Astrocyte (in vitro differentiated cells and primary cell): Measurements from ENCODE around the gene SLCO2A1. TPM values are rescaled to one million over a fixed set of nuclear protein-coding genes. Genes with fewer than 3 reads are reported as not detected.

ENCODE experiments used
- DNase-seq: peaks from one replicate; pipeline ENCODE4 v3.0.0-alpha.2; 2010; ENCODE audit warnings: low read depth
- FAIRE-seq: peaks from 2 replicates; lab custom pipeline; 2011; peaks lifted over from hg19 to GRCh38; lab: Jason Lieb, UNC
- H2AFZ ChIP-seq: 2 replicates; pipeline ENCODE4 v1.6.0; 2012; ENCODE audit warnings: low read depth, low read length, inconsistent platforms
- H3K27ac ChIP-seq: 2 replicates; pipeline ENCODE4 v1.5.1; 2011; ENCODE audit warnings: low read depth, low read length, inconsistent platforms
- H3K27me3 ChIP-seq: 2 replicates; pipeline ENCODE4 v1.6.0; 2011; ENCODE audit warnings: low read length, inconsistent platforms; ENCODE audit not compliant: insufficient read depth
- H3K36me3 ChIP-seq: 2 replicates; pipeline ENCODE4 v1.5.1; 2011; ENCODE audit warnings: low read length, inconsistent platforms; ENCODE audit not compliant: insufficient read depth
- H3K4me1 ChIP-seq: 2 replicates; pipeline ENCODE4 v1.5.1; 2011; ENCODE audit warnings: low read length, inconsistent platforms; ENCODE audit not compliant: insufficient read depth
- H3K4me2 ChIP-seq: 2 replicates; pipeline ENCODE4 v1.6.0; 2012; ENCODE audit warnings: low read length, inconsistent platforms
- H3K4me3 ChIP-seq: 2 replicates; pipeline ENCODE4 v1.5.1; 2011; ENCODE audit warnings: low read depth, mild to moderate bottlenecking, low read length, inconsistent platforms; ENCODE audit not compliant: insufficient read depth
- H3K79me2 ChIP-seq: 2 replicates; pipeline ENCODE4 v1.6.0; 2012; ENCODE audit warnings: mild to moderate bottlenecking, low read length, inconsistent platforms; ENCODE audit not compliant: insufficient read depth
- H3K9ac ChIP-seq: 2 replicates; pipeline ENCODE4 v1.6.0; 2012; ENCODE audit warnings: mild to moderate bottlenecking, low read length, inconsistent platforms
- H3K9me3 ChIP-seq: 2 replicates; pipeline ENCODE4 v1.5.1; 2012; ENCODE audit warnings: low read depth, mild to moderate bottlenecking, low read length, inconsistent platforms; ENCODE audit not compliant: insufficient read depth
- H4K20me1 ChIP-seq: 2 replicates; pipeline ENCODE4 v1.6.0; 2012; ENCODE audit warnings: low read length, inconsistent platforms; ENCODE audit not compliant: insufficient read depth
- H3K27ac Mint-ChIP-seq: one replicate; pipeline ENCODE4 v1.8.0; 2021; ENCODE audit warnings: mild to moderate bottlenecking, mixed read lengths; ENCODE audit not compliant: unreplicated experiment
- H3K27me3 Mint-ChIP-seq: one replicate; pipeline ENCODE4 v1.8.0; 2021; ENCODE audit warnings: low read depth, mixed read lengths; ENCODE audit not compliant: unreplicated experiment
- H3K36me3 Mint-ChIP-seq: one replicate; pipeline ENCODE4 v1.8.0; 2021; ENCODE audit warnings: low read depth, mixed read lengths; ENCODE audit not compliant: unreplicated experiment
- H3K4me1 Mint-ChIP-seq: one replicate; pipeline ENCODE4 v1.8.0; 2021; ENCODE audit warnings: low read depth, mixed read lengths; ENCODE audit not compliant: unreplicated experiment
- H3K4me3 Mint-ChIP-seq: one replicate; pipeline ENCODE4 v1.8.0; 2021; ENCODE audit warnings: mild to moderate bottlenecking, moderate library complexity, mixed read lengths; ENCODE audit not compliant: unreplicated experiment
- H3K9me3 Mint-ChIP-seq: one replicate; pipeline ENCODE4 v1.8.0; 2021; ENCODE audit warnings: mild to moderate bottlenecking, mixed read lengths; ENCODE audit not compliant: unreplicated experiment
- CTCF ChIP-seq: IDR thresholded peaks from 2 replicates; pipeline ENCODE4 v1.5.1; 2011; ENCODE audit warnings: low read depth, mild to moderate bottlenecking, inconsistent platforms, low read length, moderate library complexity; ENCODE audit not compliant: insufficient read depth
- EZH2 ChIP-seq: IDR thresholded peaks from 2 replicates; pipeline ENCODE4 v1.6.1; 2012; ENCODE audit warnings: mild to moderate bottlenecking, low read length, inconsistent platforms; ENCODE audit not compliant: insufficient read depth
- total RNA-seq: library from RNA; stranded (reverse); gene quantifications from 2 replicates; pipeline ENCODE4 v1.2.1, GENCODE V29; 2021

Gene SLCO2A1
- total RNA-seq, 1 donor from 2014 or later: 2.1 TPM

- no peak overlapping the region for H2AFZ ChIP-seq
- H3K79me2 ChIP-seq: no peaks in the 10 kb centered on the region
- DNase-seq (no peak), FAIRE-seq (no peak)
- H4K20me1 ChIP-seq: no peaks in the 10 kb centered on the region
- H3K27me3 ChIP-seq: peaks cover 6% of the 10 kb centered on the region
- H3K27ac ChIP-seq: no peak overlapping the region
- TF ChIP-seq EZH2 (no peak), CTCF (no peak)
- Mint-ChIP-seq H3K27ac (no peak overlapping the region), H3K9me3 (peaks cover 6% of the 10 kb centered on the region), H3K4me1 (peaks cover 7% of the 10 kb centered on the region), H3K27me3 (peaks cover 40% of the 10 kb centered on the region), H3K36me3 (no peaks in the 10 kb centered on the region), H3K4me3 (no peak overlapping the region)
- no peaks in the 10 kb centered on the region for H3K36me3 ChIP-seq
- no peak overlapping the region for H3K4me3 ChIP-seq
- no peak overlapping the region for H3K9ac ChIP-seq
- no peaks in the 10 kb centered on the region for H3K9me3 ChIP-seq
- peaks cover 3% of the 10 kb centered on the region for H3K4me1 ChIP-seq
- H3K4me2 ChIP-seq: no peak overlapping the region
Observed at GRCh38 chr3:133992381-133992780, 37.3 kb downstream of the SLCO2A1 start.

GRCh38 chr3:133991637-133992036 lies 38.1 kb downstream of the SLCO2A1 start:
- Mint-ChIP-seq H3K36me3 (no peaks in the 10 kb centered on the region), H3K27ac (no peak overlapping the region), H3K27me3 (peaks cover 33% of the 10 kb centered on the region), H3K9me3 (peaks cover 7% of the 10 kb centered on the region), H3K4me1 (peaks cover 9% of the 10 kb centered on the region), H3K4me3 (no peak overlapping the region)
- no peak for FAIRE-seq
- no peaks in the 10 kb centered on the region for H3K36me3 ChIP-seq
- H3K4me2 ChIP-seq: no peak overlapping the region
- peaks cover 3% of the 10 kb centered on the region for H3K4me1 ChIP-seq
- H3K9ac ChIP-seq: no peak overlapping the region
- DNase-seq: no peak
- H3K27ac ChIP-seq: no peak overlapping the region
- no peak overlapping the region for H3K4me3 ChIP-seq
- H3K27me3 ChIP-seq: peaks cover 2% of the 10 kb centered on the region
- H3K79me2 ChIP-seq: no peaks in the 10 kb centered on the region
- no peak for TF ChIP-seq EZH2
- TF ChIP-seq CTCF: no peak
- H2AFZ ChIP-seq: no peak overlapping the region
- H3K9me3 ChIP-seq: no peaks in the 10 kb centered on the region
- no peaks in the 10 kb centered on the region for H4K20me1 ChIP-seq

GRCh38 chr3:133991209-133991608 lies 38.5 kb downstream of the SLCO2A1 start:
- Histone ChIP-seq H3K9me3 (no peaks in the 10 kb centered on the region), H3K4me3 (no peak overlapping the region), H3K4me2 (no peak overlapping the region), H3K79me2 (no peaks in the 10 kb centered on the region), H3K27ac (no peak overlapping the region), H4K20me1 (no peaks in the 10 kb centered on the region), H3K4me1 (peaks cover 3% of the 10 kb centered on the region), H3K27me3 (peaks cover 2% of the 10 kb centered on the region), H3K9ac (no peak overlapping the region), H3K36me3 (no peaks in the 10 kb centered on the region), H2AFZ (no peak overlapping the region)
- DNase-seq (no peak), FAIRE-seq (no peak)
- Mint-ChIP-seq H3K9me3 (peaks cover 7% of the 10 kb centered on the region), H3K27ac (no peak overlapping the region), H3K4me3 (no peak overlapping the region), H3K27me3 (peaks cover 29% of the 10 kb centered on the region), H3K36me3 (no peaks in the 10 kb centered on the region), H3K4me1 (peaks cover 10% of the 10 kb centered on the region)
- TF ChIP-seq EZH2 (no peak), CTCF (no peak)
